Hematopoietic multipotent progenitor cell treated with erythropoietin and hydrocortisone succinate and interleukin-3 and kit ligand, for 4 days (in vitro differentiated cells): Measurements from ENCODE around the gene PPP1R26.
"Not testable (repeated sequence)": the region's sequence is repeated elsewhere in the genome, so short reads cannot be mapped to it uniquely, and the experiment has no call there.

Experiments used
- DNase-seq: peaks from one replicate; pipeline ENCODE4 v3.0.0-alpha.2; 2015

PPP1R26 gene

GRCh38 chr9:135505406-135506187, 26.0 kb downstream of the PPP1R26 start:
- DNase-seq, result no peak

DNA sequence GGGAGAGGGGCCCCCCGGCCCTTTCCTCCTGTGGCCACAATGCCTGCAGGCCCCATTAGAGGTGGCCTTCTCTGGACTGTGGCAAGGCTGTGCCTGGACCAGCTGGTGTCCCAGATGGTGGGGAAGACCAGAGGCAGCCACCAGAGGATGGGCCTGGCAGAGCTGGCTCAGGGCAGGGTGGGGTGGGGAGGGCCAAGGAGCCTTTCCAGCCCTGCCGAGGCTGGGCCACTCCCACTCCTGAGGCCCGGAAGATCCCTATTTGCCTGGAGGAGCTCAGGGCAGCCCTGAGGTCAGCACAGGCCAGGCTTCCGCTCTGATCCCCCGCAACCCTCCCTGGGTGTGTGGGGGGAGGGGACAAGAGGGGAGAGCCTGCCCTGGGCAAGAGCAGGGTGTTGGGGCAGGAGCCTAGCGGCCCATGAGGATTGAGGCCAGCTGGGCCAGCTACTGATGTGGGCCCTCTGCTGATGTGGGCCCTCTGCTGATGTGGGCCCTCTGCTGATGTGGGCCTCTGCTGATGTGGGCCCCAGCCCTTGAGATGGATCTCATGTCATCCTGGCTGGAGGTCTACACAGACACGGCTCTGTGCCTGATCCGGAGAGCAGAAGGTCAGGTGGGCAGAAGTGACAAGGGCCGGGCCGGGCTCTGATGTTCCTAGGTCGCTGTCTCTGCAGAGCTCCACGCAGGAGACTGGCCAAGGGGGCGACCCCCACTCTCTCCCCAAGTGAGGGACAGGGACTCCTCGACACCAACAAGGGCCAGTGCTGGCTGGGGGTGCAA, 26.9 kb downstream of the PPP1R26 start:
- no peak for DNase-seq

- DNase-seq, result no peak
These were observed 27.8 kb downstream of the PPP1R26 start for GRCh38 chr9:135507104-135508035.

DNA sequence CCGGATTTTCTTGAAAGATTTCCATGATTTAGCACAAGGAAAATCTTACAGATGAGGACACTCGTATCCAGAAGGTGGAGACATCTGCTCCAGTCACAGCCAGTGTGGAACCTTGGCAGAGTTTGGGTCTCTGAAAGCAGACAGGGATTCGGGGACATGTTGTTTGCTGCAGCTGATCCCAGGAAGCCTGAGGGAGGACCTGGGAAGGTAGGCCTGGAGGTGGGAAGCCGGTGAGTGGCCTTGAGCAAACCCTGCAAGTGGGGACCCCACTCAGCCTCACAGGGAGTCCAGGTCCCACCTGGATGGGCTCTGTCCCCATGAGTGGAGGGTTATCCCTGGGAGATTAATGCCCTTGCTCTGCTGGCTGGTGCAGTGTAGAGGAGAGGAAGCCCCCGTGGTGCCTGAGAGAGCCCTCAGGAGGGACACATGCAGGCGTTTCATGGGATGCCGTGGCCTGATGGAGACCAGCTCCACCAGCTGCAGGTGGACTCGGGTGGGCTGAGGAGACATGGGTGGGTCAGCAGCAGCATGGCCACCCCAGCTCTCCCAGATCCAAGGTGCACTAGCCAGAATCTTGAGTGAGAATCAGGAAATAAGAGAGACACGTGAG, 28.7 kb downstream of the PPP1R26 start:
- DNase-seq, result no peak

GRCh38 chr9:135509458-135509857, 29.9 kb downstream of the PPP1R26 start:
- no peak for DNase-seq

DNA sequence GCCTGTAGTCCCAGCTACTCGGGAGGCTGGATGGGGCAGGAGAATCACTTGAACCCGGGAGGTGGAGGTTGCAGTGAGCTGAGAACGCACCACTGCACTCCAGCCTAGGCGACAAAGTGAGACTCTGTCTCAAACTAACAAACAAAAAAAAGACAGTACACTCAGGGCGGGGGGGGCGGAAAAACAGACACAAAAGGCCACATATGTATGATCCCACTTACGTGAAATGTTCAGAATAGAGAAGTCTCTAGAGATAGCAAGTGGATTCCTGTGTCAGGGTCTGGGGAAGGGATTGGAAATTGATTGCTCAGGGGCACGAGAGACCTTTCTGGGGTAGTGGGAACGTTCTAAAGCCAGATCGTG, 32.6 kb downstream of the PPP1R26 start:
- no peak for DNase-seq

DNA sequence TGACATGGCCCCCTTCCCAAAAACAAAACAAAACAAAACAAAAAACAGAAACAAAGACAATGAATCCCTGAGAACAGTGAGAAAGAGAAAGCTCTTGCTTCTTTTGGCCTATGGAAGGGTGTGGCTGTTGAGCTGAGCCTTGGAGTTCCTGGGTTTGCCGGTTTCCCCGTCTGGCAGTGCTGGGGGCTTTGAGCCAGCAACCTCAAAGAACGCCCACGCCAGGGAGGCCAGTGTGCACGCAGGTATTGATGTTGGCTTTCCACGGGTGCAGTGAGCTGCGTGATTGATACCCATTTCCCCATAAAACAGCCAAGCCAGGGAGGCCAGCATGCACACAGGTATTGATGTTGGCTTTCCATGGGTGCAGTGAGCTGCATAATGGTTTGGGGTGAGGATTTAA, 33.3 kb downstream of the PPP1R26 start:
- DNase-seq, result no peak

DNA sequence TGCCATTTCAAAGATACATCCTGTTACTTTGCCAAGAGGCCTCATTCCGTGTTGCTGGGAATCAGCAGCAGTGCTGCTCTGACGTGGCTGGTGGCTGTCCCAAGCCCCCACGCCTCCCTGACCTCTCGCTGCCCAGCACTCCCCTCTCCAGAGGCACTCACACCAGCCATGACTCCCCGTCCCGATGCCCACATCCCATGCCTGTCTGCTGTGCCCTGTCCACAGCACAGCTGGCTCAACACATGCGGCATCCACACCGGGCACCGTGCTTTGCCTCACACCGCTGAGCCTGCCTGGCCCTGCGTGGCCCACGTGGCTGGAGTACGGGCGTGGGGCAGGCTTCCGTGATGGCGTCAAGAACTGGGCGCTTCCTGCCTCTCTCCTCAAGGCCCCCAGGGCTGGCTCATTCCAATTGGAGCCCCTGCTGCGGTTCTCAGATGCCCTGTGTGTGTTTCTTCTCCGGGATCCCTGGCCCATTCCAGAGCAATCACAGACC, 33.8 kb downstream of the PPP1R26 start:
- no peak for DNase-seq

- DNase-seq, result not testable (repeated sequence)
These were observed 34.3 kb downstream of the PPP1R26 start for GRCh38 chr9:135513906-135514305.

GRCh38 chr9:135514342-135515082, 34.9 kb downstream of the PPP1R26 start:
- no peak for DNase-seq

- no peak for DNase-seq
These were observed 35.7 kb downstream of the PPP1R26 start for GRCh38 chr9:135515083-135515951.

- DNase-seq, result no peak
These were observed 36.7 kb downstream of the PPP1R26 start for GRCh38 chr9:135516132-135516860.

DNA sequence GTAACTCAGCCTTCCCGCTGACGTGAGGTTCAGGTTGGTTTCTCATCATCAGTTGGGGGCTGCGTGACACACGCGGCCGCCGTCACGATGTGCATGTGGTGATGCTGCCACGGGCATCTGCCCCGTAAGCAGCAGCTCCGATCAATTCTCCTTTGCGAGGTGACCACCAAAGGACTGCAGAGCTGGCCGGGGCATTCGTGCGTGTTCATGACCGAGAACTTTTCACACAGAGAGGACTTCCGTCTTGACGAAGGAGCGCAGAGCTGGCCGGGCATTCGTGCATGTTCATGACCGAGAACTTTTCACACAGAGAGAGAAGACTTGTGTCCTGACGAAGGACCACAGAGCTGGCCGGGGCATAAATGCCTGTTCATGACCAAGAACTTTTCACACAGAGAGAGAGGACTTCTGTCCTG, 37.8 kb downstream of the PPP1R26 start:
- no peak for DNase-seq

DNA sequence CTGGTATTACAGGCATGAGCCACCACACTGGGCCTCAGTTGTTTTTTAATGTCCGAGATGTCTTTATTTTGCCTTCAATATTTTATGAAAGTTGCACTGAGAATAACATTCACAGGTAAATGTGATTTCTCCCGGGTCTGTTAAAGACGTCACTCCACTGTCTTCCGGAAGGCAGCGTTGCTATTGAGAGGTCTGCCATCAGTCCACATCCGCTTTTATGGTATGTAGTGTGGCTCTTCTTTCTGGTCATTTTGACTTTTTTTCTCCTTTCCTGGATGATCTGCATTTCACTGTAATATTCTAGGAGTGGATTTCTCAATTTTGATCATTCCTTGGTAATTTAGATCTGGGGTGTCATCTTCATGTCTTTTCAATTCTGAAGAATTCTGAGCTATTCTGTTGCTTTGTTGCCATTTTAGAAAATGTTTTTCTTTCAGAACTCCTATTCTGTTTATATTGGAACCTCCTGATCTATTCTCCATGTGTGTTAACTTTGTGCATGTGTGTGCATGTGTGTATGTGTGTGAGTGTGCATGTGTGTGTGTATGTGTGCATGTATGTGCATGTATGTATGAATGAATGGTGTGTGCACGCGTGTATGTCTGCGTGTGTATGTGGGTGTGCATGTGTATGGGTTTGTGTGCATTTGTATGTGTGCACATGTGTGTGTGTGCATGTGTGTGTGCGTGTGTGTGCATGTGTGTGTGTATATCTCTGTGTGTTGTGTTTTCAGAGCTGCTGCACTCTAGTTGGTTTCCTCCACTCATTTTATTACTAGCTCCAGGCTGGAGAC, 39.8 kb downstream of the PPP1R26 start:
- no peak for DNase-seq

DNA sequence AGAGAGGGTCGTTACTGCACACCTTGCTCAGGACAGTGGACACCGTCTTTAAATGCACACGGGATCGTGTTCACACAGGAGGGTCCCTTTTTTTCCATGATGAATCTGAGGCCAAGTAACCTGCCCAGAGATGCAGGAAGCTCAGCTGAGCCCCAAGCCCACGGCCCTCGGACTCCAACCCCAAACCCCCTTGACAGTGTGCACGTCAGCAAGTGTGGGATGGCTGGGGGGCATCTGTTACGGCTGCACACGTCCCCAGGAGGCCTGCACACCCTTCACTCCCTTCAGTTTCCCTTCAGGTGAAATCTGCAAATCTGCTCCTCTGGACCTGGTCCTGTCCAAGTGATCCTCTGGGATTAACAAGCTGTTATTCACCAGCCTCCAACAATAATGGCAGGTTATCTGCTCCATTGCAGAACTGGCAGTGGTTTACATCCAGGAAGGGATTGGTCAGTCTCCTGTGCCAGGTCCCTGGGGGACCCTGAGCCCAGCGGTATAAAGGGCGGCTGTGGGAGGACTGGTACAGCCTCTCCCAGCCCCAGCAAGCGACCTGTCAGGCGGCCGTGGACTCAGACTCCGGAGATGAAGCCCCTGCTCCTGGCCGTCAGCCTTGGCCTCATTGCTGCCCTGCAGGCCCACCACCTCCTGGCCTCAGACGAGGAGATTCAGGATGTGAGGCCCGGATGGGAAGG, 41.5 kb downstream of the PPP1R26 start, which contains the start of gene LCN1:
TSS of gene LCN1 (plus strand) at position 525 of the 692 bp plus-strand sequence. CDS start at position 583, 58 bp downstream.
- no peak for DNase-seq

GRCh38 chr9:135521608-135522095, 42.1 kb downstream of the PPP1R26 start:
- no peak for DNase-seq

GRCh38 chr9:135522137-135522877, 42.7 kb downstream of the PPP1R26 start:
- DNase-seq, result no peak
